Gastrocnemius medialis (tissue), 4 donors: ENCODE results near the gene MZT2B. TPM values are rescaled to one million over a fixed set of nuclear protein-coding genes. Genes with fewer than 3 reads are reported as not detected.
"Not testable (repeated sequence)": the region's sequence is repeated elsewhere in the genome, so short reads cannot be mapped to it uniquely, and the experiment has no call there.

Source experiments
- ATAC-seq, 2 donors: fragments of 150-250 bp; one replicate each; pipeline ENCODE4 v1.9.1; 2016
- DNase-seq, 2 donors: peaks; one replicate each; pipeline ENCODE4 v3.0.0-alpha.2; 2019
- H3K27ac ChIP-seq, 4 donors: fragments of 200-600 bp; sonication (generic); 1 replicate in 1 of 4; 2 replicates in 3 of 4; pipeline ENCODE4 v1.5.1; 2016 to 2018; ENCODE audit warnings: mild to moderate bottlenecking in 2 of 4, moderate library complexity in 1 of 4
- H3K27me3 ChIP-seq, 3 donors: fragments of 200-600 bp; sonication (generic) in 2 of 3; 1 replicate in 1 of 3; 2 replicates in 2 of 3; pipeline versions ENCODE4 v1.5.1 to v1.6.0; 2016 to 2019; ENCODE audit warnings: mild to moderate bottlenecking in 1 of 3, moderate library complexity in 1 of 3
- H3K36me3 ChIP-seq, 2 donors: fragments of 200-600 bp; sonication (generic) in 1 of 2; one replicate each; pipeline ENCODE4 v1.5.1; 2017 to 2018
- H3K4me1 ChIP-seq, 2 donors: fragments of 200-600 bp; sonication (generic) in 1 of 2; one replicate each; pipeline ENCODE4 v1.5.1; 2016 to 2017; ENCODE audit warnings: mild to moderate bottlenecking in 2 of 2
- H3K4me3 ChIP-seq, 4 donors: fragments of 200-600 bp; sonication (generic) in 3 of 4; 1 replicate in 1 of 4; 2 replicates in 3 of 4; pipeline ENCODE4 v1.5.1; 2016 to 2019; ENCODE audit warnings: mild to moderate bottlenecking in 2 of 4
- H3K9me3 ChIP-seq, 3 donors: fragments of 200-600 bp; sonication (generic) in 2 of 3; 1 replicate in 1 of 3; 2 replicates in 2 of 3; pipeline ENCODE4 v1.5.1; 2016 to 2019
- POLR2A ChIP-seq, 2 donors: fragments of 450-650 bp; IDR thresholded peaks; one replicate each; pipeline ENCODE4 v1.6.1; 2017; ENCODE audit warnings: antibody characterized with exemption in 2 of 2, mild to moderate bottlenecking in 2 of 2, moderate library complexity in 2 of 2
- in situ Hi-C, 4 donors: fragments of 200-750 bp; cut with MboI; loops; one replicate each; pipeline versions ENCODE4 v1.15.0 to v1.8.0; 2017; ENCODE audit warnings: low sequenced_read_pairs in 4 of 4
- intact Hi-C: fragments of 100-400 bp; cut with DNase I; formaldehyde crosslinking; loops from one replicate; pipeline ENCODE4 v1.15.1; 2023; ENCODE audit warnings: low total_unique reads
- total RNA-seq, 4 donors: library from RNA; depleted of rRNA; stranded (reverse); fragments of >200 nt; gene quantifications; one replicate each; pipeline versions ENCODE4 v1.1.0 to v1.2.3, GENCODE V29; 2016
- TF ChIP-seq, protein P1 (sequence below), 5 experiments: fragments of 450-650 bp in 3 of 5; fragments of 200-600 bp in 2 of 5; sonication (generic) in 2 of 5; IDR thresholded peaks in 4 of 5; conservative IDR thresholded peaks in 1 of 5; 1 replicate in 4 of 5; 2 replicates in 1 of 5; pipeline ENCODE4 v1.5.1; 2016 to 2019; ENCODE audit warnings: antibody characterized with exemption in 5 of 5, mild to moderate bottlenecking in 3 of 5, moderate library complexity in 3 of 5

The MZT2B gene
- total RNA-seq, 4 donors from 2014 or later: 57.0 to 86.5 (median 69.9) TPM

DNA sequence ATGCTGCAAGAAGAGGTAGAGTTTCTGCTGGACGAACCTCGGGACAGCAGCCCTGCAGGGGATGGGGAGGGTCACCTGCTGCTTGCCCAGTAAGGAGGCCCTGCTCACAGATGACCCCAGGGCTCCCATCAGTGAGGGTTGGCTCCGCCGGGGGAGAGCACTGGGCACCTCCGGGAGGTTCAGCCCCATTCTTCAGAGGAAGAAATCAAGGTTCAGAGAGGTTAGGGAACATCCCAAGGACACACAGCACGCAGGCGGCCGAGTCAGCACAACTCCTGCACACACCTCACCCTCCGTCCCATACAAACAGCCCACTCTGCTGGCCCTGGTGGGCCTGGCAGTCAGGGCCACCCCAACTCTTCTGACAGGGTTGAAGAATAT lies 25.4 kb upstream of the MZT2B start:
- Histone ChIP-seq H3K4me1 (no peaks in the 10 kb centered on the region), H3K9me3 (no peaks in the 10 kb centered on the region), H3K4me3 (no peak overlapping the region), H3K27me3 (no peaks in the 10 kb centered on the region), H3K27ac (no peak overlapping the region), H3K36me3 (peaks cover 0 to 37% of the 10 kb centered on the region in 2 donors)
- in situ Hi-C loops: no loop called here
- no peak for ATAC-seq
- intact Hi-C loops: no loop called here
- DNase-seq: no peak
- no peak for TF ChIP-seq POLR2A (IDR thresholded peaks at IDR 0.05)
- TF ChIP-seq, protein P1, sequence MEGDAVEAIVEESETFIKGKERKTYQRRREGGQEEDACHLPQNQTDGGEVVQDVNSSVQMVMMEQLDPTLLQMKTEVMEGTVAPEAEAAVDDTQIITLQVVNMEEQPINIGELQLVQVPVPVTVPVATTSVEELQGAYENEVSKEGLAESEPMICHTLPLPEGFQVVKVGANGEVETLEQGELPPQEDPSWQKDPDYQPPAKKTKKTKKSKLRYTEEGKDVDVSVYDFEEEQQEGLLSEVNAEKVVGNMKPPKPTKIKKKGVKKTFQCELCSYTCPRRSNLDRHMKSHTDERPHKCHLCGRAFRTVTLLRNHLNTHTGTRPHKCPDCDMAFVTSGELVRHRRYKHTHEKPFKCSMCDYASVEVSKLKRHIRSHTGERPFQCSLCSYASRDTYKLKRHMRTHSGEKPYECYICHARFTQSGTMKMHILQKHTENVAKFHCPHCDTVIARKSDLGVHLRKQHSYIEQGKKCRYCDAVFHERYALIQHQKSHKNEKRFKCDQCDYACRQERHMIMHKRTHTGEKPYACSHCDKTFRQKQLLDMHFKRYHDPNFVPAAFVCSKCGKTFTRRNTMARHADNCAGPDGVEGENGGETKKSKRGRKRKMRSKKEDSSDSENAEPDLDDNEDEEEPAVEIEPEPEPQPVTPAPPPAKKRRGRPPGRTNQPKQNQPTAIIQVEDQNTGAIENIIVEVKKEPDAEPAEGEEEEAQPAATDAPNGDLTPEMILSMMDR (IDR thresholded peaks at IDR 0.05 in 4 of 5, conservative IDR thresholded peaks at IDR 0.05 in 1 of 5): no peak

DNA sequence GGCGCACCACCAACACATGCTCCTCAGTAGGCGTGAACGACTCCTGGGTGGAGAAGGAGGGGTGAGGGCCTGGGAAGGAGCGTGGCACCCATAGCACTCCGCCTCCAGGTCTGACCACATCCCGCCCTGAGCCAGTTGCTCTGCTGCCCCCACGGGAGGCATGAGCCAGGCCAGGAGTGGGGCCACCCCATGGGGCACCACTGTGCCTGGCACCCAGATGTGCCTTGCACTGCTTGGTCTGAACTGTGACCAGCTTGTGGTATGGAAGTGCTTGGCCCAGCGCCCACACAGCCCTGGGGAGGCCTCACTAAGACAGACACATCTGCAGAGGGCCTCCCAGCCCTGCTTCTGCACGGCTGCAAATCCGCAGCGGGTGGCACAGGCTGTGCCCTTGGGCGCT lies 24.7 kb upstream of the MZT2B start:
- ATAC-seq, H3K27me3 ChIP-seq, H3K4me3 ChIP-seq, intact Hi-C loops, DNase-seq, H3K4me1 ChIP-seq, H3K9me3 ChIP-seq, in situ Hi-C loops, H3K27ac ChIP-seq: not testable (repeated sequence)
- H3K36me3 ChIP-seq: peaks cover 0 to 31% of the 10 kb centered on the region in 2 donors

DNA sequence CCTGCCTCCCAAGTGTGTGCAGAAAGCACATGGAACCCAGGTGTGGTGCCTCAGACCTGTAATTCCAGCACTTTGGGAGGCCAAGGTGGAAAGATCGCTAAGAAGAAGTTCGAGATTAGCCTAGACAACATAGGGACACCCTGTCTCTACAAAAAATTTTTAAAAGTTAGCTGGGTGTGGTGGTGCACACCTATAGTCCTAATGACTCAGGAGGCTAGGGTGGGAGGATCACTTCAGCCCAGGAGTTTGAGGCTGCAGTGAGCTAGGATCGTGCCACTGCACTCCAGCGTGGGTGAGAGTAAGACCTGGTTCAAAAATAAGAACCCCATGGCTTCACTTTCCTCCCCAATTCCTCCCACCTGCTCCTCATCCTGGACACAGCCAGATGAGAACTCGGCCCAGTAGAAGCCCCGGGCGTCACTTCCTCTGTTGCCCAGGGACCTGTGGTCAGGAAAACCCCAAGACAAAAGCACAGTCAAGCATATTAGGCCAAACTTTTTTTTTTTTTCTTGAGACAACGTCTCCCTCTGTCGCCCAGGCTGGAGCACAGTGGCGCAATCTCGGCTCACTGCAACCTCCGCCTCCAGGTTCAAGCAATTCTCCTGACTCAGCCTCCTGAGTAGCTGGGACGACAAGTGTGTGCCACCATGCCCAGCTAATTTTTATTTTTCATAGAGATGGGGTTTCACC lies 24.1 kb upstream of the MZT2B start:
- H3K4me3 ChIP-seq, ATAC-seq, H3K27me3 ChIP-seq, H3K9me3 ChIP-seq, DNase-seq, H3K27ac ChIP-seq, intact Hi-C loops, H3K4me1 ChIP-seq, in situ Hi-C loops: not testable (repeated sequence)
- H3K36me3 ChIP-seq: peaks cover 0 to 31% of the 10 kb centered on the region in 2 donors

DNA sequence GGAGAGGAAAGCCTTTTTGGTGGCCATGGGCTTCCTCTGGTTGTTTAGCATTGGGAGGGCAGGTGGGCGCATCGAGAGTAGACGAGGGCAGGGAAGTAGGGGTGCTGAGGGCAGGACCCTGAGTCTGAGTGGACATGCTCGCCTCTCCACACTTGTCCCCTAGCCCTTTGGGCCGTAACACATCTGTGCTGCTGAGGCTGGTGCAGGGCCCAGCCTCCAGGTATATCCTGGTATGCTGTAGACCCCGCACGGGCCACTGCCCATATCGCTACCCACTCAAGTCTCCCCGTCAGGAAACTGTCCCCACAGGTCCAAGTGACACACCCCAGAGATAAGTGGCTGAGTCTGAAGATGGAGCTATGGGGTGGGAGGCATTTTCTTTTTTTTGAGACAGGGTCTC lies 23.4 kb upstream of the MZT2B start:
- Histone ChIP-seq H3K27me3 (no peaks in the 10 kb centered on the region), H3K27ac (no peak overlapping the region), H3K36me3 (peaks cover 0 to 33% of the 10 kb centered on the region in 2 donors), H3K4me3 (no peak overlapping the region), H3K4me1 (no peaks in the 10 kb centered on the region), H3K9me3 (no peaks in the 10 kb centered on the region)
- intact Hi-C loops (no loop called here), in situ Hi-C loops (no loop called here)
- no peak for DNase-seq
- TF ChIP-seq POLR2A (IDR thresholded peaks at IDR 0.05): no peak
- TF ChIP-seq, protein P1 (IDR thresholded peaks at IDR 0.05 in 4 of 5, conservative IDR thresholded peaks at IDR 0.05 in 1 of 5): no peak
- no peak for ATAC-seq

DNA sequence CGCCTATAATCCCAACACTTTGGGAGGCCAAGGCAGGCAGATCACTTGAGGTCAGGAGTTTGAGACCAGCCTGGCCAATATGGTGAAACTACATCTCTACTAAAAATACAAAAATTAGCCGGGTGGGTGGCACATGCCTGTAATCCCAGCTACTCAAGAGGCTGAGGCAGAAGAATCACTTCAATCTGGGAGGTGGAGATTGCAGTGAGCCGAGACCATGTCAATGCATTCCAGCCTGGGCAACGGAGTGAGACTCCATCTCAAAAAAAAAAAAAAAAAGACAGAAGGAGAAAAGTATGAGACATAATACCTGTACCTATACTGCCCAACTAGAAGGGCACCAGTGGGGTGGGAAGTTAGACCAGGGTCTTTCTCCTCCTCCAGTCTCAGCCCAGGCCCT lies 22.7 kb upstream of the MZT2B start:
- ATAC-seq, DNase-seq, H3K27me3 ChIP-seq, H3K9me3 ChIP-seq, in situ Hi-C loops, intact Hi-C loops, H3K27ac ChIP-seq, H3K4me1 ChIP-seq, H3K4me3 ChIP-seq: not testable (repeated sequence)
- H3K36me3 ChIP-seq: peaks cover 0 to 34% of the 10 kb centered on the region in 2 donors

DNA sequence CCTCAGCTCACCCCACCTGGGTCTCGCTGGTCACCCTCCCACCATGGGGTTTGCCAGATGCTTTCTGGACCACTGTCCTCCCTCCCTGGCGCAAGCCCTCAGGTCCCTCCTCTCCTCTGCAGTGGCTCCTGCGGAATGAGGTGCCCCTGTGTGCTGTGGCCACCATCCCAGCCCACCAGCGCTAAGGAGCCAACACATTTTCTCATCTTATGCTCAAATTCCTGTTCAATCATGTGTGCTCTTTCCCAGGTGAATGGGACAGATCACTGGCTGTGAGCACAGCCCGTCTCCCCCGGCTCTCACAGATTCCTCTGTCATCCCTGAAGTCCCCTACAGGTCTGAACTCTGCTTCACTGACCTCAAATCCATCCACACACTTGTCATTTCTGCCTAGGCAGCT lies 21.9 kb upstream of the MZT2B start:
- no peak for TF ChIP-seq POLR2A (IDR thresholded peaks at IDR 0.05)
- TF ChIP-seq, protein P1 (IDR thresholded peaks at IDR 0.05 in 4 of 5, conservative IDR thresholded peaks at IDR 0.05 in 1 of 5): no peak
- Histone ChIP-seq H3K36me3 (peaks cover 0 to 35% of the 10 kb centered on the region in 2 donors), H3K9me3 (no peaks in the 10 kb centered on the region), H3K27me3 (no peaks in the 10 kb centered on the region), H3K4me3 (no peak overlapping the region), H3K27ac (no peak overlapping the region), H3K4me1 (no peaks in the 10 kb centered on the region)
- intact Hi-C loops (no loop called here), in situ Hi-C loops (no loop called here)
- DNase-seq: no peak
- ATAC-seq: no peak

DNA sequence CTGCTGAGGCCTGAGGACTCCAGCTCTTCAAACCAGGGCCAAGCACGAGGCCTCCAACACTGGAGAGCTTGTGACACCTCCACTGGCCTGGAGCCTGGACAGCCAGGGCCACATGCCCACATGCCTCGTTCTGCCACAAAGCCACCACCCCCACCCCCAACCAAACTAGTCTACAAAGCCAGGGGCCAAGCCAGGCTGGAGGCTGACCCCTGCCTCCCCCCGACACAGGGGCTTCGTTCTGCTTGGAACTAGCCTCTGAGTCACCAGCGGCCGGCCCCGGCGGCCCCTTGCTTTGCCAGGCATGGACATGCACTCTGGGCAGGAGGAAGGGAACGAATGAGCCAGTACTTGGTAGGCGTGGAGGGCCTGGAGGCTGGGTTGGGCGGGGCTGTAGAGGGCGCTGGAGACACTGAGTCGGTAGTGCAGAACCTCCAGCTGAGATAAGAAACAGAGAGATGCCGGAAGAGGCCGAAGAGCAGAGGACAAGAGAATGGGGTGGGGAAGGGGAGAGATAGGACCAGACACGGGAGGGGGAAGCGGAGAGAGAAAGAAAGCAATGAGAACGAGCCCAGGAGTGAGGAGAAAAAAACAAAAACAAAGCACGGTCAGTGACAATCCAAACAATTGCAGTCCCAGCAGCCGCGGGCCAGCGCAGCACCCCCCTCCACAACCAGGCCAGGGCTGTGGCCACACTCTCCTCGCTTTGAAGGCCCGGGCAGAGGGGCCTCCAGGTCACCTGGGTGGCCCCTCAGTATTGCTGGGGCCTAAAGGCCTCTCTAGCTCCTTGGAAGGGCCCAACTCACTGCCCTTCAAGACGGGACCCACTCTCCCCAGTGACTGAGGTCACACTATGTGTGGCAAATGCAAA lies 21.0 kb upstream of the MZT2B start:
- H3K27ac ChIP-seq, DNase-seq, in situ Hi-C loops, ATAC-seq, H3K9me3 ChIP-seq, H3K4me3 ChIP-seq, H3K4me1 ChIP-seq, intact Hi-C loops, H3K27me3 ChIP-seq: not testable (repeated sequence)
- H3K36me3 ChIP-seq: peaks cover 0 to 39% of the 10 kb centered on the region in 2 donors

DNA sequence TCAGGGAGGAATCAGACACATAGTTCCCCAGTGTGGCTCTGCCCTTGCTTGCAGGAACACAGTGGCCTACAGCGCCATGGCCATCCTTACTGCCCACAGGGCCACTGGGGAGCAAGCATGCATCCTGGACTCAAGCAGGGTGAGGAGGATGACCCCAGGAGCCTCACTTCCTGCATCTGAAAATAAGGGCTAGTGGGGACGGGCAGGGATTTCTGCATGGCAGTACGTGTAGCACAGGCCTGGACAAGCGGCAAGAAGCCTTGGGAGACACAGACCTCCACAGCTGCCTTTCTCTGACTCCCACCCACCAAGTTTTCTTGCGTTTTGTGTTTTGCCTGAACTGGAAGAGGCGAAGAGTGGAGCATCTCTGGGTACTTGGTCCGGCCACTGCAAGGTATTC lies 19.6 kb upstream of the MZT2B start:
- DNase-seq, H3K27ac ChIP-seq, H3K4me1 ChIP-seq, intact Hi-C loops, H3K4me3 ChIP-seq, ATAC-seq, in situ Hi-C loops, H3K9me3 ChIP-seq, H3K27me3 ChIP-seq: not testable (repeated sequence)
- H3K36me3 ChIP-seq: peaks cover 0 to 53% of the 10 kb centered on the region in 2 donors
